ENCODE results near the gene BLCAP. TPM values are rescaled to one million over a fixed set of nuclear protein-coding genes. Genes with fewer than 3 reads are reported as not detected.

The BLCAP gene
- total and polyA plus RNA-seq, 2 experiments from 2014 or later, result 65.8 to 71.9 TPM

- no peak for TF ChIP-seq EZH2 (IDR thresholded peaks at IDR 0.05; ENCODE audit: borderline replicate concordance)
- no peak for TF ChIP-seq EZH2phosphoT487 (IDR thresholded peaks at IDR 0.05; ENCODE audit: low read depth, severe bottlenecking, unreplicated experiment)
- TF ChIP-seq CTCF (IDR thresholded peaks at IDR 0.05; ENCODE audit: poor library complexity), result no peak
- Histone ChIP-seq H3K9me3 (ENCODE audit: low read depth) (no peaks in the 10 kb centered on the region), H3K36me3 (replicated peaks; ENCODE audit: insufficient read depth, low read depth) (no peaks in the 10 kb centered on the region), H2AFZ (no peak overlapping the region), H3K4me2 (no peak overlapping the region), H3K9me2 (replicated peaks; ENCODE audit: insufficient read depth) (no peaks in the 10 kb centered on the region), H4K20me1 (ENCODE audit: insufficient read depth, poor library complexity, severe bottlenecking) (no peaks in the 10 kb centered on the region), H3K27ac (no peak overlapping the region), H3K4me3 (no peak overlapping the region), H3K79me2 (no peaks in the 10 kb centered on the region), H3K27me3 (peaks cover 3% of the 10 kb centered on the region), H3K4me1 (ENCODE audit: insufficient read depth) (peaks cover 7% of the 10 kb centered on the region)
- 94% methylated on average over 11 of the region's 11 CpGs for WGBS (ENCODE audit: low lambda C conversion rate, missing lambda C conversion rate)
- no peak for DNase-seq (ENCODE audit: low spot score)
Measured at GRCh38 chr20:37559312-37560027, 31.8 kb upstream of the BLCAP start.

- TF ChIP-seq EZH2 (IDR thresholded peaks at IDR 0.05; ENCODE audit: borderline replicate concordance) (no peak), EZH2phosphoT487 (IDR thresholded peaks at IDR 0.05; ENCODE audit: low read depth, severe bottlenecking, unreplicated experiment) (no peak), CTCF (IDR thresholded peaks at IDR 0.05; ENCODE audit: poor library complexity) (no peak)
- H3K4me1 ChIP-seq (ENCODE audit: insufficient read depth), result peaks cover 4% of the 10 kb centered on the region
- DNase-seq (ENCODE audit: low spot score), result no peak
- no peak overlapping the region for H2AFZ ChIP-seq
- H3K27me3 ChIP-seq, result peaks cover 3% of the 10 kb centered on the region
- H3K4me2 ChIP-seq, result no peak overlapping the region
- no peaks in the 10 kb centered on the region for H3K9me3 ChIP-seq (ENCODE audit: low read depth)
- H3K4me3 ChIP-seq, result no peak overlapping the region
- H3K27ac ChIP-seq, result no peak overlapping the region
- WGBS (ENCODE audit: low lambda C conversion rate, missing lambda C conversion rate), result 93% methylated on average over 4 of the region's 4 CpGs
- H3K79me2 ChIP-seq, result no peaks in the 10 kb centered on the region
- no peaks in the 10 kb centered on the region for H3K9me2 ChIP-seq (replicated peaks; ENCODE audit: insufficient read depth)
- H3K36me3 ChIP-seq (replicated peaks; ENCODE audit: insufficient read depth, low read depth), result no peaks in the 10 kb centered on the region
- H4K20me1 ChIP-seq (ENCODE audit: insufficient read depth, poor library complexity, severe bottlenecking), result no peaks in the 10 kb centered on the region
Measured at GRCh38 chr20:37558779-37559178, 31.1 kb upstream of the BLCAP start.

- Histone ChIP-seq H3K27me3 (no peaks in the 10 kb centered on the region), H3K9me2 (replicated peaks; ENCODE audit: insufficient read depth) (no peaks in the 10 kb centered on the region), H3K9me3 (ENCODE audit: low read depth) (no peaks in the 10 kb centered on the region), H3K79me2 (no peaks in the 10 kb centered on the region), H3K4me2 (no peak overlapping the region), H3K36me3 (replicated peaks; ENCODE audit: insufficient read depth, low read depth) (no peaks in the 10 kb centered on the region), H3K4me3 (no peak overlapping the region), H4K20me1 (ENCODE audit: insufficient read depth, poor library complexity, severe bottlenecking) (no peaks in the 10 kb centered on the region), H3K27ac (no peak overlapping the region), H2AFZ (no peak overlapping the region), H3K4me1 (ENCODE audit: insufficient read depth) (peaks cover 4% of the 10 kb centered on the region)
- WGBS (ENCODE audit: low lambda C conversion rate, missing lambda C conversion rate), result 88% methylated on average over 4 of the region's 4 CpGs
- TF ChIP-seq EZH2phosphoT487 (IDR thresholded peaks at IDR 0.05; ENCODE audit: low read depth, severe bottlenecking, unreplicated experiment) (no peak), CTCF (IDR thresholded peaks at IDR 0.05; ENCODE audit: poor library complexity) (no peak), EZH2 (IDR thresholded peaks at IDR 0.05; ENCODE audit: borderline replicate concordance) (no peak)
- DNase-seq (ENCODE audit: low spot score), result no peak
Measured at GRCh38 chr20:37558306-37558705, 30.6 kb upstream of the BLCAP start.

All from hepatocyte (in vitro differentiated cells).